HK-2 (cell line): ENCODE results near the gene DYRK3.
"Not testable (repeated sequence)": the region's sequence is repeated elsewhere in the genome, so short reads cannot be mapped to it uniquely, and the experiment has no call there.

Experiments used
- DNase-seq: peaks from one replicate; pipeline ENCODE4 v3.0.0-alpha.2; 2018; ENCODE audit not compliant: unreplicated experiment

Gene DYRK3

DNA sequence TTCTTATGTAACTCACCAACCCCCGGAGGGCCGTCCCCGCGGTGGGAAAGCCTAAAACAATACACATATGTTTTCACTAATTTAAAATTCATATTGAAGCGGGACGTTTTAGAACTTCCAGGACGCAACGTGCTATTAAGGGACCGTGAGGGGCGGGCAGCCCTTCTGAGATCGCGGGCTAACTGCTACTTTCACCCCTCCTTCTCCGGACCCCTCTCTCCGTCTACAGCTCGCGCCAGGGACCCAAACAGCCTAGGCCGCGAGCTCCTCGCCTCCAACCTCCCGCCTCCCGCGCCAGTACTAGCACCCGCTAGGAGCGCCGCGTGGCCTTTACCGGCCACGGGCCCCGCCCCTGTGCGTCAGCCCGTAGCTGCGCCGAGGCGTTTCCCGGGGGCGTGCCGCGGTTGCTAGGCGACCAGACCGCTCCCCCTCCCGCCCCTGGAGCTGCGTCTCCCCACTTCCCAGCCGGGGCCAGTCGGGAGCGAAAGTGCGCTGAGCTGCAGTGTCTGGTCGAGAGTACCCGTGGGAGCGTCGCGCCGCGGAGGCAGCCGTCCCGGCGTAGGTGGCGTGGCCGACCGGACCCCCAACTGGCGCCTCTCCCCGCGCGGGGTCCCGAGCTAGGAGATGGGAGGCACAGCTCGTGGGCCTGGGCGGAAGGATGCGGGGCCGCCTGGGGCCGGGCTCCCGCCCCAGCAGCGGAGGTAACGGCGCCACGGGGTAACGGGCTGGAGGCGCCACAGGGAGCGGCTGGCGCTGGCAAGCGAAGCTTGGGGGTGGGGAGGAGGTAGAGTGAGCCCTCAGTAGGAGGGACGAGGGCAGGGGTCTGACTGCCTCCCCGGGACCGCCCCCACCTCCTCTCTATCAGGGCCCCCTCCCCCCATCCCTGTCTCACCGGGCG, at the start of gene DYRK3:
Gene DYRK3, plus strand, starts transcription at position 457 of the 898 bp plus-strand sequence. Its CDS starts 168 bp downstream, at position 625.
- DNase-seq = peak; percentile 97

DNA sequence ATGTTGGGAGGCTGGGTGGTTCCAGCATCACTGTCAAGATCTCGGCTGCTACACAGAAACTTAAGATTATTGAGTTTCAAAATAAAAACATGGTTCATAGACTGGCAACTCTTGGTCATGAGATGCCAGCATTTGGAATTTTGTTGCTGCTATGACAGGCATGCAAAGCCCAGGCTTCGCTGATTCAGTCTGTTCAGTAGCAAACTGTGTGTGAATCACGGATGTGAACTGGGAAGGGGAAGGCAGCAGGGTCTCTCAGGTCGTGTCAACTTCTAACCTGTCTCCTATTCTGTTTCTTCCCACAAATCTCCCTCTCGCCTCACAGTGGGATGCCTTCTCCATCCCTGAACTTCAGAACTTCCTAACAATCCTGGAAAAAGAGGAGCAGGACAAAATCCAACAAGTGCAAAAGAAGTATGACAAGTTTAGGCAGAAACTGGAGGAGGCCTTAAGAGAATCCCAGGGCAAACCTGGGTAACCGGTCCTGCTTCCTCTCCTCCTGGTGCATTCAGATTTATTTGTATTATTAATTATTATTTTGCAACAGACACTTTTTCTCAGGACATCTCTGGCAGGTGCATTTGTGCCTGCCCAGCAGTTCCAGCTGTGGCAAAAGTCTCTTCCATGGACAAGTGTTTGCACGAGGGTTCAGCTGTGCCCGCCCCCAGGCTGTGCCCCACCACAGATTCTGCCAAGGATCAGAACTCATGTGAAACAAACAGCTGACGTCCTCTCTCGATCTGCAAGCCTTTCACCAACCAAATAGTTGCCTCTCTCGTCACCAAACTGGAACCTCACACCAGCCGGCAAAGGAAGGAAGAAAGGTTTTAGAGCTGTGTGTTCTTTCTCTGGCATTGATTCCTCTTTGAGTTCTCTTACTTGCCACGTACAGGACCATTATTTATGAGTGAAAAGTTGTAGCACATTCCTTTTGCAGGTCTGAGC, 48.6 kb upstream of the DYRK3 start:
- no peak for DNase-seq

DNA sequence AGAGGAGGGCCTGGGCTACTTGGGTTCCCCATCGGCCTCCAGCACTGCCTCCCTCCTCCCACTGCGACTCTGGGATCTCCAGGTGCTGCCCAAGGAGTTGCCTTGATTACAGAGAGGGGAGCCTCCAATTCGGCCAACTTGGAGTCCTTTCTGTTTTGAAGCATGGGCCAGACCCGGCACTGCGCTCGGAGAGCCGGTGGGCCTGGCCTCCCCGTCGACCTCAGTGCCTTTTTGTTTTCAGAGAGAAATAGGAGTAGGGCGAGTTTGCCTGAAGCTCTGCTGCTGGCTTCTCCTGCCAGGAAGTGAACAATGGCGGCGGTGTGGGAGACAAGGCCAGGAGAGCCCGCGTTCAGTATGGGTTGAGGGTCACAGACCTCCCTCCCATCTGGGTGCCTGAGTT, 47.4 kb upstream of the DYRK3 start:
- no peak for DNase-seq

DNA sequence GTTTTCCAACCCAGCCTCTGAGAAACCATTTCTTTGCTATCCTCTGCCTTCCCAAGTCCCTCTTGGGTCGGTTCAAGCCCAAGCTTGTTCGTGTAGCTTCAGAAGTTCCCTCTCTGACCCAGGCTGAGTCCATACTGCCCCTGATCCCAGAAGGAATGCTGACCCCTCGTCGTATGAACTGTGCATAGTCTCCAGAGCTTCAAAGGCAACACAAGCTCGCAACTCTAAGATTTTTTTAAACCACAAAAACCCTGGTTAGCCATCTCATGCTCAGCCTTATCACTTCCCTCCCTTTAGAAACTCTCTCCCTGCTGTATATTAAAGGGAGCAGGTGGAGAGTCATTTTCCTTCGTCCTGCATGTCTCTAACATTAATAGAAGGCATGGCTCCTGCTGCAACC, 46.8 kb upstream of the DYRK3 start:
- no peak for DNase-seq

DNA sequence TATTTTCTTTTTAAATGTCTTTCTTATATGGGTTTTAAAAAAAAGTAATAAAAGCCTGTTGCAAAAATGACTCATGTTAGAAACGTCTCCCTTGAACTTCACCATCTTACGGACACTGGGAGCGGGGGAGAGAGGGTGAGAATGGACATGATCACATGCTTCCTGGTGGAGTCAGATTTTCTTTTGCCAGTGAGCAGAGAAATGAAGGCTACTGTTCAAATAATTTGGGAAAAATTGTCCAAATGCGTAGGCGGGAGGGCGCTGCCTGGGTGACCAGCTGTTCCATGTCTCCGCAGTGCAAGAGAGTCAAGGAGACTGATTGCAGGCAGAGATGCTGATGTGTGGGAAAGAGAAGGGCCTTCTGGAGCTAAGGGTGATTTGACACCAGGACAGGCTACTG, 46.1 kb upstream of the DYRK3 start:
- DNase-seq = peak; percentile 51

DNA sequence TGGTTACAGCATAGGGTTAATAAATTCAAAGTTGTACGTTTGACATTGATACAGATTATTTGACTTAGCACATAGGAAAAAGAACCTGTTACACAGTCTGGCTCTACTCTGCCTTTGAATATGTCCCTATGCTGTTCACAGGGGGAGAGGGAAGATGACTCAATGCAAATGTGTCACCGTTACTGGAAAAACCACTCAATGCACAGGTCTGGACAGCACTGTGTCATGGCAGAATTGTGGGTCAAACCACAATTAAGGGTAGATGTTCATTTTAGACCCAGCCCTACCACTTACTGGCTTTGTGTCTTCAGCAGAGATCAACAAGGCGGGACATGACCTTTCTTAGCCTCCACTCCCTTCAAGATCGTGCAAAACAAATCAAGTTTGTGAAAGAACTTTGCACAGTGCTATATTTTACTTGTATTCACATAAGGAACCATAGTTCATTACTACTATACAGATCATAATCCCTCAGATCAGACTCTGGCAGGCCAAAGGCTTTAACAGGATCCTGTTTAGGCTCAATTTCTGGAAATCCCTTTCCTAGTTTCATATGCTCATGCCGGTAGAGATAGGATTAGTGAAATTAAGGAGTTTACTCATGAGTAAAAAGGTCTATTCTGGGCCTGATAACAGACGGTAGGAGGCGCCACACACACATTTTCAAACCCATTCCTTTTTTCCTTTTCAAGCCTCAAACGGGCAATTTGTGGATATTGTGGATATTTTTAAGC, 45.1 kb upstream of the DYRK3 start:
- DNase-seq = peak; percentile 41

DNA sequence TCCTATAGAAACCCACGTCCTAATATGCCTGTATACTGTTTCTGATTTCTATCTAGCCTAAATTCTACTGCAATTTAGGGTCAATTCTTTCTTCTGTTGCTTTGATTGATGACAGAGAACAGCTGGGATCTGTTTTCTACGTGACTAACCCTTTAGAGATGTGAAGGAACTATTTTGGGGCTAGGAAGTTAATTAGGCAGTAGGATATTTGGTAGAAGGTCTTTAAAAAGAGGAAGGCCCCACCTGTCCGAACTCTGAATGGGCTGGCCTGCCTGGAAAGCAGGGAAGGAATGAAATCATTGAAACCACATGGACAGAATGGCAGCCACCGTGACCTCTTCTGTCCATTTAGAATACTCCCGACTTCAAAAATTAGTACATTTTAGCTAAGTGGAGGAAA, 44.1 kb upstream of the DYRK3 start:
- DNase-seq = no peak

DNA sequence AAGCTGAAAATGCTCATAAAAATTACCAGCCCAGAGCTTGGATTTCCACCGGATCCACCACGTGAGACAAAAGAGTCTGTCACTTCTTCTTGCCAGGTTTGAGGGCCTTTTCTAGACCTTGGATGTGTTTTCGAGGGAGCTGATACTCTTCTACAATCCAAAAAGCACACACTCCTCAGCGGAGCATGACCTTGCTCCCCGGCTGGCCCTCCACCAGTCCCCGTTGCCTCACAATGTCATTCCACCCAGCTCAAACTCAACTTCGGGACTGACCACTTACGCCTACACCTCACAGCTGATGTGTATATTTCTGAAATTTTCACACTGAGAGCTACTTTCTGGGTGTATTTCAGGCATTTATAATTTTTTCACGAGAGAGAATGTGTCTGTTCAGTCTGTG, 43.6 kb upstream of the DYRK3 start:
- DNase-seq = no peak

DNA sequence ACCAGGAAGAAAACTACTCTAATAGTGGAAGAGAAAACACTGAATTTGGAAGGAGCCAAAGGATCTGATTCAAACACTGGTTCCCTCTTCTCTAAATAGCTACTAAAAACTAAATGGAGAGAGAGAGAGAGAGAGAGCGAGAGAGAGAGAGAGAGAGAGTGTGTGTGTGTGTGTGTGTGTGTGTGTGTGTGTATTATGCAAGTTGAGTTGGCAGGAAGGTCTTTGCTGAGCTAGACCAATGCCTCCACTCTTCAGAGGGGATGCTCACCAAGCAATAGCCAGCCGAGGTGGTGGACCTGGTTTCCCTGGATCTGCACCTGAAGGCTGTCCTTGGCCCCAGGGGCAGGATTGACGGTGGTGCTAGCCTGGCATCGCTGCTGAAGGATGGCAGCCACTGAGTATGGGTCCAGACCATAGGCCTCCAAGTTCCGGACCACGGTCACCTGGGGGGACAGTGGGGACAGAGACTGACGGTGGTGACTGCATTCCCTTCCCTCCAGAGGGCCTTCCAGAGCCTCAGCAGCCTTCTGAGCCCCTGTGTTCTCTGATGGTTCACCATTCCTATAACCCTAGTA, 41.9 kb upstream of the DYRK3 start:
- no peak for DNase-seq

DNA sequence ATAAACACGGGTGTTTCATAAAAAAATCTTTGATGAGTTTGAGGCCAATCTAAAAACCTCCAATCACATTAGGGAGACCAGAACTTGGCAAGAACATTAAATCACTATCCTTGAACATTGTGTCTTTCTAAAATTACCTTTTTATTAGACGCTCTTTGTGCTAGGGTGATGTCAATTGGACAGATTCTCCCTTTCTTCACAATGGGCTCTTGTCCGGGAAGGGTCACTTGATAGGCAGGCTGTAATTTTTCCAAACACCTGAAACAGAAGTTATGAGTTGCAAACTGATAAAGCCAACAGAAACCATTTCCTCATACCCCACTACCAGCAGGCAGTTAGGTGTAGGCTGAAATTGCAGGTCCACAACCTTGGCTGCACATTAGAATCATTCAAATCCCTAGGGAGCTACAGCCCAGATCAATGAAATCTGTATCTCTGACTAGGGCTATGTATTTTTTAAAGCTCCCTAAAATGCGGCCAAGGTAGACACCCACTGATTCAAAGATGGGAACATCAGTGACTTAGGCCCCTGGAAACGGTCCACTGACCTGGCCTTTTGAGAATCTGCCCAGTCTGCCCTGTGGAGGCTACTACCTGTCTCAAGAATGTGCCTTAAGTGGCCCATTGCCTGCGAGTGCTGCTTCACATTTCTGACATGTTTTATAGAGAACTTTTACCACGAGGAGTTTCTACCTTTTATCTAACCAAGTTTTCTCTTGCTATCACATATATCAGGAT, 39.6 kb upstream of the DYRK3 start:
- no peak for DNase-seq

DNA sequence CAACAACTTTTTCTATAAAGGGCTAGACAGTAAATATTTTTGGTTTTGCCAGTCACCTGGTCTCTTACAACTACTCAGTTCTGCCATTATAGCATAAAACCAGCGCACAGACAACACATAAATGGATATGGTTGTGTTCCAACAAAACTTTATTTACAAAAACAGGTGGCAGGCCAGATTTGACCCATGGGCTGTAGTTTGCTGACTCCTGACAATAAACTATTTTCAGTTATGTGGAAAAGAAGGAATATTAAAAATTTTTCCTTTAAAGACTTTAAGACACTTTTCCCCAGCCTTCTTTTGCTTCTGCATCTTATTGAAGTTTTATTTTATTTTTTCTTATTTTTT, 39.0 kb upstream of the DYRK3 start:
- no peak for DNase-seq

DNA sequence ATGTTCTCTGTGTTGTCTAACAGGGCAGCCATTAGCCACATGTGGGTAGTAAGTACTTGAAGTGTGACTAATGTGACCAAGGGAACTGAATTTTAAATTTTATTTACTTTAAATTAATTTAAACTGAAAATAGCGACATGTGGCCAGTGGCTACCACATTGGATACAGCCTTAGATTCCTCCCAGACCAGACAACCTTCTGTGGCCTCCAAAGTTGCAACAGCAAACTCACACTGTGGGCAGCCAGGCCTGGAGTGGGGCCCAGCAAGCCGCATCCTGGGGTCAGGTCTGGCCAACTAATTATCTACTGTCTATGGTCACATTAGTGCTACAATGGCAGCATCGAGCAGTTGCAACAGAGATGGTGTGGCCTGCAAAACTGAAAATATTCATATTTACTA, 34.8 kb upstream of the DYRK3 start:
- no peak for DNase-seq

DNA sequence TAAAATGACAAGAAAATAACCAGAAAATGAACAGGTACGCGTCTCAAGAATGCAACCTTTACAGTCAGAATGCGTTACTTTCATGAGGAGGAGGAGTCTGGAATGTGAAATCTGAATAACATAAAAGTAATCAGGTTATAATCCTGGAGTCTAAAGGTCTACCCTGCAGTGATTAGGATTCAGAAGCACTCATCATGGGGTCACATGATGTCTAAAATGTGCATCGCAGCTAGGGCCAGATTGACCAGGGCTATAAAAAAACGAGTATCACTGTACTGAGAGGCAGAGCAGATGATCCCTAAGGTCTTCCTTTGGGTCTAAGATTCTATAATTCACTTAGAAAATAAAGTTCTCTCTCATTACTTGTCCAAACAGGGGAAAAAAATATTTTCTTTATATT, 30.5 kb upstream of the DYRK3 start:
- DNase-seq = no peak

DNA sequence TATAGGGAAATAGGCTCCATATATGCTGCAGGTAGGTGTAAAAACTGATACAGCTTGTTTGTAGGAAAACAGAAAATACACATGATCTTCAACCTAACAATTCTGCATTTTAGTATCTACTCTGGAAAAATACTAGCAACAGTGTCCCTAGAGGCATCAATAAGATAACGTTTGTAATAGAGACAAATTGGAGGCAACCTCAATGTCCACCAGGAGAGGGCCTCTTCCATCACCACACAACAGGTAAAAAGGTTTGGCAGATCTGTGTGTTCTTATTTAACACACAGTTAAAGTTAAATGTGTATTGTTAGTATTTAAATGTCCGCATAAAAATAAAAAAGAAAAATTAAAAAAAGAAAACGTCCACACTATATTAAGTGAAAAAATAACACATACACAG, 28.5 kb upstream of the DYRK3 start:
- no peak for DNase-seq

DNA sequence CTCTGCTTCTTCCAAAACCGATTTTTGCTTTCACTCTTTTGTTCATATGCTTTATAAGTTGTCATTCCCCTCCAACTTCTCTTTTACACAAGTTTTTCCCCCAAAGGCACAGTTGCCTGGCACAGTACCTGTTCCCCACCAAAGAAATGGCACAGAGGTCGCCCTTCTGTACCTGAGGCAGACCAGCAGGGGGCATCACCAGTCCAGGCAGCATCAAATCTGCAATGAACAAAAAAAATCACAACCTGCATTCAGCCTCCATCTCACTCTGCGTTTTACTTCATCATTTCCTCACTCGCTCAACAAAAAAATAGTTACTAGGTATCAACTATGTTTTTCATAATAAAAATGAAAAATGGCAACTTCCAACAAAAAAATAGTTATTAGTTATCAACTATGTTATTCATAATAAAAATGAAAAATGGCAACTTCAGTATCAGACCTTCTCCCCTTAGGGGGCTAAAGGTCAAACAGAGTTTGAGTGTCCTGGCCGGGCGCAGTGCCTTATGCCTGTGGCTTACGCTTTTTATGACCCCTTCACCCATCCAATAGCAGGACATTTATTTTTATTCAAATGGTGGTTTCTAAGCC, 27.1 kb upstream of the DYRK3 start:
- DNase-seq = peak; percentile 49

DNA sequence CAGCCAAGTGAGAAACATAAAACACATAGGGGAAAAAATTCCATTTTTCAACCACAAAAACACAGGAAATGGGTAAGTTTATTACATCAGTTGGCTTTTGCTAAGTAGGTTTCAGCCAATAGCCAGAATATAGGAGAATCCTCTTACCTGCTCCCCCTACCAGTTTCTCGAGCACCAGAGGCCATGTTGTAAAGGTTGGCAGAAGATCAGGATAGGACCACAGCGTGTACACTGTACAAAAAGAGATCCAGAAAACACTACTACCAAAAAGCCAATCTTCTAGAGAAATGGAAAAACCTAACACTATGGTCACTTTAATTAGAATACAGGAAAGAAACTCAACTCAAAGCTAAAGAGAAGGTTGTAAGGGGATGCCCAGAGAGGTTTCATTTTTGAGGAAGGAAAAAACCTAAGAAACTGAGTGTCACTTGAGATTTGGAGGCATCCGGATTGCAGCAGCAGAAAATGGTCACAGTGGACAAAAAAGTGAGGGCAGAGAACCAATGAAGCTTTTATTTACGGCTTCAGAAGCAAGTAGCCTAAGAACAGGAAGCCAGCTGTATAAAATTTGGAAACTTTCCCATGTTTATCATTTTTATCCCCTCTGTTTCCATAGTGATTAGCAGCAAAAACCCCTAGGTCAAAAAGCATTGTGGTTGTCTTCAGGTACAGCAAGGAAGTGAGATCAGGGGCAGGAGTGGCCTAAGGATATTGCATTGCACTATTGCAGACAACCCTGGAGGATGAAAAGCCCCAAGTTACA, 25.9 kb upstream of the DYRK3 start:
- no peak for DNase-seq

DNA sequence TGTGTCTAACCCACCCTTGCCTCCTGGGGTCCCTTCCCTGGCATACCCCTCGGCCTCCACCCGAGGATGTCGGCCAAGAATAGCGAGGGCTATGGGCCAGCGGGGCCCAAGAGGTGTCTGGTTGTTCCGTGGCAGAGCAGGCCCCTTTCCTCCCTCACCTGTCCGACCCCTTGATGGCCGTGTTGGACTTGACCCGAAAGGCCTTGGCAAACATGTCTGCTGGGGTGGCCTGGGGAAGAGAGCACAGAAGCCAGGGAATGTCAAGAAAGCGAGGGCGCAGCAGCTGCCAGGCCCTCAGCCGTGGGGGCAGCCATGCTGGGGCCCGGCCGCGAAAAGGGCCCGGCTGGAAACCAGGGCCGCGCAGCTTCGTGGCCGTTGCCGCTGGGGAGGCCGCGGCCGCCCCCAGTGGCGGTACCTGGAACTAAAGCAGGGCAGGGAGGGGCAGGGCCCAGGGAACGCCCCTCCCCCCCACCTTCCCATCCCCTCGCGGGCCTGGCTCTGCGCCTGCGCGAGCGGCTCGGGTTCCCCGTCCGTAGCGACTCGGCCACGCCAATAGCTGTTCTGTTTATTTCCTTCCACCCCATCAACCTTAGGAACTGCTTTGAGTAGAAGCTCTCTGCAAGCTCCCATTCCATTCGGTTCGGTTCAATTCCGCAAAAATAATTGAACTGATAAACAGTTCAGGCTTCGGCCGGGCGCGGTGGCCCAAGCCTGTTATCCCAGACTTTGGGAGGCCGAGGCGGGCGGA, 23.0 kb upstream of the DYRK3 start, which contains the start of gene EIF2D:
Gene EIF2D, minus strand, starts transcription at position 337 of the 748 bp plus-strand sequence. Its CDS starts 123 bp downstream, at position 214.
- peak; percentile 97 for DNase-seq

DNA sequence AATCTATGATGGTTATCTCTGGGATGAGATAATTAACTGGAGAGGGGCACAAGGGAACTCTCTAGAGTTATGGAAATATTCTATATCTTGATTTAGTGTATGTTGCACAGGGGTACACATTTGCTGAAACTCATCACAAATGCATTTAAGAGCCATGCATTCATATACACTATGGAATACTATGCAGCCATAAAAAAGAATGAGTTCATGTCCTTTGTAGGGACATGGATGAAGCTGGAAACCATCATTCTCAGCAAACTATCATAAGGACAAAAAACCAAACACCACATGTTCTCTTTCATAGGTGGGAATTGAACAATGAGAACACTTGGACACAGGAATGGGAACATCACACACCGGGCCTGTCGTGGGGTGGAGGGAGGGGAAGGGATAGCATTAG, 8.9 kb upstream of the DYRK3 start:
- DNase-seq = not testable (repeated sequence)

DNA sequence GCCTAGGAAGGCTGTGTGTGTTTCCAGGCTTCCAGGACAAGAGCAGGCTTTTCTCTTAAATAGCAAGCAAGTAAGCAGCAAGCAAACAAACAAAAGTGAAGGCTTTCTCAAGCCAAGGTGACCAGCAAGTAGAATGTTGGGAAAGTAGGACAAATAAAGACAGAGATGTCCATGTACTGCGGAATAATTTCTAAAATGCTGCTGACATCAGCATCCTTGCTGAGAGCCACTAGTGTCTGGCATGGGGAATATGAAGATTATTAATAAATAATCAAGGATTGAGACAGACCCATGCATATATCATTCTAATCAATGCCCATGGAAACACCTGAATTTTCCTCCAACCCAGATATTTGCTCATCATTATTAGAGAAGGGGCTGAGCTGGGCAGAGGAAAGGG, 6.4 kb upstream of the DYRK3 start:
- no peak for DNase-seq
